Fibroblast of the aortic adventitia (primary cell): ENCODE results near the gene GDPD5. TPM values are rescaled to one million over a fixed set of nuclear protein-coding genes. Genes with fewer than 3 reads are reported as not detected.

Experiments
- DNase-seq: peaks from one replicate; pipeline ENCODE4 v3.0.0-alpha.2; 2010; ENCODE audit warnings: low read depth
- H3K4me3 ChIP-seq: 2 replicates; pipeline ENCODE4 v1.5.1; 2011; ENCODE audit warnings: low read depth, mild to moderate bottlenecking, control low read depth, low read length, moderate library complexity
- CTCF ChIP-seq: IDR thresholded peaks from 2 replicates; pipeline ENCODE4 v1.5.1; 2011; ENCODE audit warnings: mild to moderate bottlenecking, low read length, control low read depth, inconsistent platforms; ENCODE audit not compliant: insufficient read depth
- total RNA-seq: library from RNA; depleted of rRNA; stranded (reverse); fragments of >200 nt; gene quantifications from 2 replicates; pipeline ENCODE4 v1.2.3, GENCODE V29; 2012; ENCODE audit warnings: low replicate concordance

GDPD5 gene
- total RNA-seq, 1 donor = 5.3 TPM

GRCh38 chr11:75527938-75528735 is 2.4 kb upstream of the GDPD5 start:
- H3K4me3 ChIP-seq = no peak overlapping the region
- DNase-seq = no peak
- TF ChIP-seq CTCF = no peak

DNA sequence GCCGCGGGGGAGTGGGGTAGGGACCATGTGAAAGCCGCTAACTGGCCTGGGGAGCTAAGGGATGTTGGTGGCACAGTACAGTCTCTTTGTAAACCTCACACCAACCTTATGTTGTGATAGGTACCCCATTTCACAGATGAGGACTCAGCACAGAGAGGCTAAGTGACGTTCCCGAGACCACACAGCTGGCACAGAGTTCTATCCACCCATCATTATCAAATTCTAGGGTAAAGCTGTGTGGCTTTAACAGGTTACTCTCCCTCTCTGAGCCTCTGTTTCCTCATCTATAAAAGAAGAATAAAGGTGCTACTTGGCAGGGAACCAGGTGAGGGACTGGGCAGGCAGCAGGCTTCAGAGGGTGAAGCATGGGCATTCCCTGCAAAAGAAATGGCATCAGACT is 1.4 kb upstream of the GDPD5 start:
- H3K4me3 ChIP-seq = no peak overlapping the region
- no peak for DNase-seq
- TF ChIP-seq CTCF = no peak

DNA sequence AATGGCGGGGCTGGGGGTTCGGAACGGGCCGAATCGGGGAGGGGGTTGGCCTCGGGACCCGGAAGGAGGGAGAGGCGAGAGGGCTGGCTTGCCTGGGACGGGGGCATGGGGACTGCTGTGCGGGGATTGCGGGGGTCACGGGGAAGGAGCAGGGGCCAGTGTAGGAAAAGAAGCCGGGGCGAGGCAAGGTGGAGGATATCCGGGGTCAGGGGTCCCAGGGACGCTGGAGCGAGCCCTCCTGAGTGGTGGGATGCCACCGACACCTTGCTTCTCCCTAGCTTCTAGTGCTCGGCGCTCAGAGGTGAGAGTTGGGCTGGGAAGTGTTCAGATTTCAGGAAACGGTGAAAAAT is 426 bp upstream of the GDPD5 start:
- no peak for DNase-seq
- peak overlapping the region; percentile 74 for H3K4me3 ChIP-seq
- TF ChIP-seq CTCF = no peak

GRCh38 chr11:75524665-75525432 is 892 bp downstream of the GDPD5 start:
- TF ChIP-seq CTCF = no peak
- no peak for DNase-seq
- H3K4me3 ChIP-seq = peak overlapping the region; percentile 88

DNA sequence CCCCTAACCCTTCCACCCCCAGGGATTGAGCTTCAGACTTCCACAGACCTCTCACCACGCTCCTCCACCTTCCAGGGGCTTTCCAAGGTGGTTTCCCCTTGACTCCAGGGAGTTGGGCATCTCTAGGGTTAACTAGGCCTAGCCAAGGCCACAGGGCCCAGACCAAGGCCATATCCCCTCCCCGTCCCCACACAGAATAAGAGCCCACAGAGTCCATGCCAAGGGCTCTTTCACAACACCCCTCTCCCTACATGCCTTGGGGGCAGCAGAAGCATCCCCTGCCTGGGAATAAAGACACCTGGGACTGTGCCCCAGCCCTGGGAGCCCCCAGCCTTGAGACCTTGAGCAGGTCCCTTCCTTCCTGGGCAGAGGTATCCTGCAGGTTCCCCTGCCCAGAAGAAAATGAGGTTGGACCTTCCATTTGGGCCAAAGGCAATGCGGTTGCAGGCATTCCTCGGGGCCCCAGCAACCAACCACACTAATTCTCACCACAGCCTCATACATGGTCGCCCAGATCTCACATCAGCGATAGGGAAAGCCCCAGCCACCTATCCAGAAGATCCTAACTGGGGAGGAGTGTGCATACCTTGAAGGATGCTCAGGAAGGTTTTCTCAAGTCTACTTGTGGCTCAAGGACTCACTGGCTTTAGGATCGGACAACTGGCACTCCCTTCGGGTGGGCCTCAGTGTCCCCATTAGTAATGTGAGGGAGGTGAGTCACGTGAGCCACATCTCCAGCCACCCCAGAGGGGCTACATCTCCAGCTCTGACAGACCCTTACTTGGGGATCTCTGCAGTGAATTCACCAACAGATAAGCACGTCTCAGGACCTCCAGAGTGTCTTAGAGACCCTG is 1.7 kb downstream of the GDPD5 start:
- DNase-seq = no peak
- H3K4me3 ChIP-seq = peak overlapping the region; percentile 88

More for the DNA sequence above, 1.7 kb downstream of the GDPD5 start:
- no peak for TF ChIP-seq CTCF
